ENCODE data around the gene KCND3. TPM values are rescaled to one million over a fixed set of nuclear protein-coding genes. Genes with fewer than 3 reads are reported as not detected.

Gene KCND3
- total RNA-seq, 1 donor from 2014 or later = 0.43 TPM

DNA sequence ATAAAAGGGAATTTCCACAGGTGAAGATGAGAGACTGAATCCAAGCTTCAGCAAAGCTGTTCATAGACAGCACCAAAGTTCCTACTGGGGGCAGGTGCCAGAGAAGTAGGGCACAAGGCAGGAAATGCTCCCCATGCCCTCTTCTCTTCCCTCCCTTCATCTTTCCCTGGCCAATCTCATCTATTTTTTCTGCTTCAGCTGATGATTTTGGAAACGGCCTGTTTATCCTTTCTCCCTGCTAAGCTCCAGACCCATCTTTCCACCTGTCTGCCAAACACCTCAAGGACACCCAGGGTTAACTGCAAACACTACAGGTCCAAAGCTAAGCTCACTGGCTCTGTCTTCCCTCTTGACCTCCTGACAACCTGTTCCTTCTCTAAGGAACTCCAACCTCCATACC, 18.1 kb downstream of the KCND3 start:
- no peaks in the 10 kb centered on the region for H3K27me3 ChIP-seq (ENCODE audit: insufficient read depth, low read length)
- no peak overlapping the region for H3K27ac ChIP-seq (ENCODE audit: low read depth, low read length)
- H3K9me3 ChIP-seq (ENCODE audit: insufficient read depth, low read depth, low read length) = no peaks in the 10 kb centered on the region
- TF ChIP-seq EZH2 (IDR thresholded peaks at IDR 0.05; ENCODE audit: insufficient read depth, low read length) = no peak
- Mint-ChIP-seq H3K27ac (ENCODE audit: unreplicated experiment) (no peak overlapping the region), H3K4me1 (ENCODE audit: low read depth, unreplicated experiment) (no peaks in the 10 kb centered on the region), H3K36me3 (ENCODE audit: low read depth, unreplicated experiment) (no peaks in the 10 kb centered on the region), H3K4me3 (ENCODE audit: unreplicated experiment) (no peak overlapping the region), H3K27me3 (ENCODE audit: low read depth, unreplicated experiment) (peaks cover 60% of the 10 kb centered on the region), H3K9me3 (ENCODE audit: unreplicated experiment) (peaks cover 2% of the 10 kb centered on the region)
- FAIRE-seq = no peak
- no peaks in the 10 kb centered on the region for H3K4me1 ChIP-seq (ENCODE audit: insufficient read depth, low read length)
- H2AFZ ChIP-seq (ENCODE audit: low read depth, low read length) = no peak overlapping the region
- DNase-seq (ENCODE audit: low read depth) = no peak
- no peak overlapping the region for H3K4me3 ChIP-seq (ENCODE audit: insufficient read depth, low read depth, low read length)
- H3K9ac ChIP-seq (ENCODE audit: low read length) = no peak overlapping the region
- H3K36me3 ChIP-seq (ENCODE audit: insufficient read depth, low read length) = no peaks in the 10 kb centered on the region
- no peak overlapping the region for H3K4me2 ChIP-seq (ENCODE audit: low read length)
- H4K20me1 ChIP-seq (ENCODE audit: insufficient read depth, low read length) = no peaks in the 10 kb centered on the region
- no peaks in the 10 kb centered on the region for H3K79me2 ChIP-seq (ENCODE audit: insufficient read depth, low read length)

DNA sequence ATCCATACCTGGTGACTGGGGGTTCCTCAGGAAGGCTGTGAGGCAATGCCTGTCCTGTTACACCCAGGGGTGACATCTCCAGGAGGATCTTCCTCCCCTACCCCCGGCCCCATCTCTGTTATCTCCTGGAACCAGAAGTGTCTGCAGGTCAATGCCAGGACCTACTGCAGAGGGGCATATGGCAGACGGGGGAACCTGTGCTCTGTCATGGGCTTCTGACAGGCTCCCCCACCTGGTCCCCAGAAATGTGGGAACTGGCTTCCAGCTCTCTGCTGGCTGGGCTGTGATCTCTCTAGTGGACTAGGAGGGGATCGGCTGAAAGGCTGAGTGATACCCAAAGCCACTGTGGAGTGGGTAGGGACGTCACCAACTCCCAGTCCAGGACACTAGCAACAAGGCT, 21.0 kb downstream of the KCND3 start:
- Mint-ChIP-seq H3K27ac (ENCODE audit: unreplicated experiment) (no peak overlapping the region), H3K4me3 (ENCODE audit: unreplicated experiment) (no peak overlapping the region), H3K27me3 (ENCODE audit: low read depth, unreplicated experiment) (peaks cover 62% of the 10 kb centered on the region), H3K4me1 (ENCODE audit: low read depth, unreplicated experiment) (no peaks in the 10 kb centered on the region), H3K36me3 (ENCODE audit: low read depth, unreplicated experiment) (no peaks in the 10 kb centered on the region), H3K9me3 (ENCODE audit: unreplicated experiment) (peaks cover 4% of the 10 kb centered on the region)
- Histone ChIP-seq H3K4me1 (ENCODE audit: insufficient read depth, low read length) (no peaks in the 10 kb centered on the region), H4K20me1 (ENCODE audit: insufficient read depth, low read length) (no peaks in the 10 kb centered on the region), H3K4me2 (ENCODE audit: low read length) (no peak overlapping the region), H3K9ac (ENCODE audit: low read length) (no peak overlapping the region), H3K9me3 (ENCODE audit: insufficient read depth, low read depth, low read length) (no peaks in the 10 kb centered on the region), H3K27ac (ENCODE audit: low read depth, low read length) (no peak overlapping the region), H3K4me3 (ENCODE audit: insufficient read depth, low read depth, low read length) (no peak overlapping the region), H2AFZ (ENCODE audit: low read depth, low read length) (no peak overlapping the region), H3K36me3 (ENCODE audit: insufficient read depth, low read length) (no peaks in the 10 kb centered on the region), H3K79me2 (ENCODE audit: insufficient read depth, low read length) (no peaks in the 10 kb centered on the region), H3K27me3 (ENCODE audit: insufficient read depth, low read length) (no peaks in the 10 kb centered on the region)
- TF ChIP-seq, protein P1, sequence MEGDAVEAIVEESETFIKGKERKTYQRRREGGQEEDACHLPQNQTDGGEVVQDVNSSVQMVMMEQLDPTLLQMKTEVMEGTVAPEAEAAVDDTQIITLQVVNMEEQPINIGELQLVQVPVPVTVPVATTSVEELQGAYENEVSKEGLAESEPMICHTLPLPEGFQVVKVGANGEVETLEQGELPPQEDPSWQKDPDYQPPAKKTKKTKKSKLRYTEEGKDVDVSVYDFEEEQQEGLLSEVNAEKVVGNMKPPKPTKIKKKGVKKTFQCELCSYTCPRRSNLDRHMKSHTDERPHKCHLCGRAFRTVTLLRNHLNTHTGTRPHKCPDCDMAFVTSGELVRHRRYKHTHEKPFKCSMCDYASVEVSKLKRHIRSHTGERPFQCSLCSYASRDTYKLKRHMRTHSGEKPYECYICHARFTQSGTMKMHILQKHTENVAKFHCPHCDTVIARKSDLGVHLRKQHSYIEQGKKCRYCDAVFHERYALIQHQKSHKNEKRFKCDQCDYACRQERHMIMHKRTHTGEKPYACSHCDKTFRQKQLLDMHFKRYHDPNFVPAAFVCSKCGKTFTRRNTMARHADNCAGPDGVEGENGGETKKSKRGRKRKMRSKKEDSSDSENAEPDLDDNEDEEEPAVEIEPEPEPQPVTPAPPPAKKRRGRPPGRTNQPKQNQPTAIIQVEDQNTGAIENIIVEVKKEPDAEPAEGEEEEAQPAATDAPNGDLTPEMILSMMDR (IDR thresholded peaks at IDR 0.05; ENCODE audit: insufficient read depth, low read depth, low read length) = no peak
- no peak for TF ChIP-seq EZH2 (IDR thresholded peaks at IDR 0.05; ENCODE audit: insufficient read depth, low read length)
- FAIRE-seq (no peak), DNase-seq (ENCODE audit: low read depth) (no peak)

DNA sequence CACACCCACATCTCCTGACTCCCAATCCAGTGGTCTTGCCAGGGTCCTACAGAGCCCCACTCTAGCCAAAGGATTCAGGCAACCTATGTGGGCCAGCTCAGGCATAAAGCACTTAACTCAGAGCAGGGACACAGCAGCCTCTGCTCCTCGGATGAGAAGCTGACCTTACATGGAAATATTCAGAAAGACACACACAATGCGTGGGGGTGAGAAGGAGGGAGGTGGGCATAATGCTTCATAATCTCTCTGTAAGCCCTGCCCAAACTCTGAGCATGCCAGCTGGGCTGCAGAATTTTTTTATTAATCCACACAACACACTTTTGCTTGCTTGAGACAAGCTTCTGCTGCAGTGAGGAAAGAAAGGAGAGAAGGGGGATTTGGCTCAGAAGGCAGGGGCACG, 21.6 kb downstream of the KCND3 start:
- no peak for FAIRE-seq
- Mint-ChIP-seq H3K27me3 (ENCODE audit: low read depth, unreplicated experiment) (peaks cover 64% of the 10 kb centered on the region), H3K4me3 (ENCODE audit: unreplicated experiment) (no peak overlapping the region), H3K36me3 (ENCODE audit: low read depth, unreplicated experiment) (no peaks in the 10 kb centered on the region), H3K9me3 (ENCODE audit: unreplicated experiment) (peaks cover 4% of the 10 kb centered on the region), H3K4me1 (ENCODE audit: low read depth, unreplicated experiment) (no peaks in the 10 kb centered on the region), H3K27ac (ENCODE audit: unreplicated experiment) (no peak overlapping the region)
- Histone ChIP-seq H3K4me2 (ENCODE audit: low read length) (no peak overlapping the region), H4K20me1 (ENCODE audit: insufficient read depth, low read length) (no peaks in the 10 kb centered on the region), H3K79me2 (ENCODE audit: insufficient read depth, low read length) (no peaks in the 10 kb centered on the region), H3K36me3 (ENCODE audit: insufficient read depth, low read length) (no peaks in the 10 kb centered on the region), H3K9ac (ENCODE audit: low read length) (no peak overlapping the region), H3K4me1 (ENCODE audit: insufficient read depth, low read length) (no peaks in the 10 kb centered on the region), H3K27ac (ENCODE audit: low read depth, low read length) (no peak overlapping the region), H3K27me3 (ENCODE audit: insufficient read depth, low read length) (no peaks in the 10 kb centered on the region), H3K9me3 (ENCODE audit: insufficient read depth, low read depth, low read length) (no peaks in the 10 kb centered on the region), H2AFZ (ENCODE audit: low read depth, low read length) (no peak overlapping the region), H3K4me3 (ENCODE audit: insufficient read depth, low read depth, low read length) (no peak overlapping the region)
- no peak for DNase-seq (ENCODE audit: low read depth)
- TF ChIP-seq EZH2 (IDR thresholded peaks at IDR 0.05; ENCODE audit: insufficient read depth, low read length) = no peak
- TF ChIP-seq, protein P1 (IDR thresholded peaks at IDR 0.05; ENCODE audit: insufficient read depth, low read depth, low read length) = no peak

Data from astrocyte (in vitro differentiated cells and primary cell).